Neural cell (in vitro differentiated cells): ENCODE measurements around the gene WDR73.

ENCODE experiments used
- CTCF ChIP-seq: fragments of 450-650 bp; IDR thresholded peaks from 2 replicates; pipeline ENCODE4 v1.5.1; 2014; ENCODE audit warnings: antibody characterized with exemption, mild to moderate bottlenecking, moderate library complexity; ENCODE audit not compliant: poor library complexity, severe bottlenecking
- EP300 ChIP-seq: fragments of 450-650 bp; conservative IDR thresholded peaks from 2 replicates; pipeline ENCODE4 v1.6.1; 2014; ENCODE audit warnings: antibody characterized with exemption, mild to moderate bottlenecking, moderate library complexity; ENCODE audit not compliant: poor library complexity, severe bottlenecking
- EZH2 ChIP-seq: fragments of 200-600, 300-800 bp; shearing (Covaris generic), sonication (generic); IDR thresholded peaks from 2 replicates; pipeline ENCODE4 v1.6.1; 2014; ENCODE audit warnings: antibody characterized with exemption, low read length, borderline replicate concordance, mild to moderate bottlenecking; ENCODE audit not compliant: insufficient read depth, poor library complexity, severe bottlenecking
- POLR2AphosphoS5 ChIP-seq: IDR thresholded peaks from 2 replicates; pipeline ENCODE4 v1.6.1; 2012
- RAD21 ChIP-seq: fragments of 450-650 bp; conservative IDR thresholded peaks from 2 replicates; pipeline ENCODE4 v1.6.1; 2014; ENCODE audit warnings: antibody characterized with exemption, mild to moderate bottlenecking, moderate library complexity

- no peak for TF ChIP-seq CTCF
- no peak for TF ChIP-seq EP300
- no peak for TF ChIP-seq EZH2
- TF ChIP-seq RAD21 = no peak
- no peak for TF ChIP-seq POLR2AphosphoS5
Observed at GRCh38 chr15:84598250-84598649, 55.8 kb downstream of the WDR73 start.
